Tibial artery (tissue), 4 donors: ENCODE measurements around the gene NPHS1.

Experiments
- DNase-seq, 2 donors: peaks; one replicate each; pipeline ENCODE4 v3.0.0-alpha.2; 2019
- H3K27ac ChIP-seq, 2 donors: fragments of 200-600 bp; sonication (generic) in 1 of 2; 1 replicate in 1 of 2; 2 replicates in 1 of 2; pipeline ENCODE4 v1.5.1; 2018 to 2019; ENCODE audit warnings: mild to moderate bottlenecking in 1 of 2
- H3K27me3 ChIP-seq, 2 donors: fragments of 200-600 bp; sonication (generic) in 1 of 2; one replicate each; pipeline versions ENCODE4 v1.5.1 to v1.6.0; 2016 to 2019
- H3K36me3 ChIP-seq, 3 donors: fragments of 200-600 bp; sonication (generic) in 2 of 3; one replicate each; pipeline ENCODE4 v1.5.1; 2016 to 2019; ENCODE audit warnings: mild to moderate bottlenecking in 2 of 3
- H3K4me1 ChIP-seq, 4 donors: fragments of 200-600 bp; sonication (generic) in 2 of 4; 1 replicate in 3 of 4; 2 replicates in 1 of 4; pipeline ENCODE4 v1.5.1; 2016 to 2019
- H3K4me3 ChIP-seq, 2 donors: fragments of 200-600 bp; sonication (generic) in 1 of 2; 1 replicate in 1 of 2; 2 replicates in 1 of 2; pipeline ENCODE4 v1.5.1; 2018 to 2019; ENCODE audit warnings: mild to moderate bottlenecking in 2 of 2
- H3K9me3 ChIP-seq, 3 donors: fragments of 200-600 bp; sonication (generic) in 1 of 3; one replicate each; pipeline ENCODE4 v1.5.1; 2016 to 2019
- intact Hi-C: fragments of 100-400 bp; cut with DNase I; formaldehyde crosslinking; loops from one replicate; pipeline ENCODE4 v1.15.0; 2023; ENCODE audit warnings: low total_unique reads
- TF ChIP-seq, protein P1 (sequence below), 2 experiments: fragments of 200-600 bp in 1 of 2; fragments of 450-650 bp in 1 of 2; IDR thresholded peaks; one replicate each; pipeline ENCODE4 v1.5.1; 2017 to 2019; ENCODE audit warnings: antibody characterized with exemption in 2 of 2, mild to moderate bottlenecking in 1 of 2, moderate library complexity in 1 of 2

The NPHS1 gene

DNA sequence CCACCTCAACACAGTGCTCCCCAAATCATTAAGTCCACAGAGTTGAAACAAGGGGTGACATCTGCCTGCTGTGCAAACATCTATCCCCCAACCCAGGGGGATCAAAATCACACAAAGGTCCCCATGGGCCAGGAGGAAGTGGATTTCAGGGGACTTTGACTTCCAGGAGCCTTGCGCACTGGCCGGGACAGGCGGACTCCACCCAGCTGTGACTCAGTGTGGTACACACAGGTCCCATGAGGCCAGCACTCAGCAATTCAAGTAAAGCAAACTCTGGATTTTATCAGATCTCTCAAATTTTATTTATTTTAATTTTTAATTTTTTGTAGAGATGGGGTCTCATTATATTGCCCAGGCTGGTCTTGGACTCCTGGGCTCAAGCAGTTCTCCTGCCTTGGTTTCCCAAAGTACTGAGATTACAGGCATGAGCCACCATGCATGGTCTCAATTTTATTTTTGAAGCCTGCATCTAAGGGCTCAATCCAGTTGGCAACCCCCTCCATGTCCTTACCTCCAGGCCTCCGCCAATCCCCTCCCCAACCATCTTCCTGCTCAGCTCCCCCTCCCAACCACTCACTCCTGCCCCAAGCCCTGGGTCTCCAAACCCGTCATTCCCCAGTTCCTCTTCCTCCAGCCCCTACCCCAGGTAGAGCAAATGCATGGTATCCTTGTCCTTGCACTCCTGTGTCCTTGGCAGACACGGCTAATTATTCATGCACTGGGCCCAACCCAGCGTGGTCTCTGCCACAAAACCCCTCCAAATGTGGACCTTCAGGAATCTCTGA, 58.7 kb downstream of the NPHS1 start:
- intact Hi-C loops: no loop called here
- DNase-seq: no peak
- TF ChIP-seq, protein P1, sequence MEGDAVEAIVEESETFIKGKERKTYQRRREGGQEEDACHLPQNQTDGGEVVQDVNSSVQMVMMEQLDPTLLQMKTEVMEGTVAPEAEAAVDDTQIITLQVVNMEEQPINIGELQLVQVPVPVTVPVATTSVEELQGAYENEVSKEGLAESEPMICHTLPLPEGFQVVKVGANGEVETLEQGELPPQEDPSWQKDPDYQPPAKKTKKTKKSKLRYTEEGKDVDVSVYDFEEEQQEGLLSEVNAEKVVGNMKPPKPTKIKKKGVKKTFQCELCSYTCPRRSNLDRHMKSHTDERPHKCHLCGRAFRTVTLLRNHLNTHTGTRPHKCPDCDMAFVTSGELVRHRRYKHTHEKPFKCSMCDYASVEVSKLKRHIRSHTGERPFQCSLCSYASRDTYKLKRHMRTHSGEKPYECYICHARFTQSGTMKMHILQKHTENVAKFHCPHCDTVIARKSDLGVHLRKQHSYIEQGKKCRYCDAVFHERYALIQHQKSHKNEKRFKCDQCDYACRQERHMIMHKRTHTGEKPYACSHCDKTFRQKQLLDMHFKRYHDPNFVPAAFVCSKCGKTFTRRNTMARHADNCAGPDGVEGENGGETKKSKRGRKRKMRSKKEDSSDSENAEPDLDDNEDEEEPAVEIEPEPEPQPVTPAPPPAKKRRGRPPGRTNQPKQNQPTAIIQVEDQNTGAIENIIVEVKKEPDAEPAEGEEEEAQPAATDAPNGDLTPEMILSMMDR (IDR thresholded peaks at IDR 0.05): no peak
- no peaks in the 10 kb centered on the region for H3K36me3 ChIP-seq
- no peak overlapping the region for H3K27ac ChIP-seq
- H3K9me3 ChIP-seq: no peaks in the 10 kb centered on the region
- H3K27me3 ChIP-seq: peaks cover 0 to 27% of the 10 kb centered on the region in 2 donors
- H3K4me1 ChIP-seq: no peaks in the 10 kb centered on the region
- H3K4me3 ChIP-seq: no peak overlapping the region

DNA sequence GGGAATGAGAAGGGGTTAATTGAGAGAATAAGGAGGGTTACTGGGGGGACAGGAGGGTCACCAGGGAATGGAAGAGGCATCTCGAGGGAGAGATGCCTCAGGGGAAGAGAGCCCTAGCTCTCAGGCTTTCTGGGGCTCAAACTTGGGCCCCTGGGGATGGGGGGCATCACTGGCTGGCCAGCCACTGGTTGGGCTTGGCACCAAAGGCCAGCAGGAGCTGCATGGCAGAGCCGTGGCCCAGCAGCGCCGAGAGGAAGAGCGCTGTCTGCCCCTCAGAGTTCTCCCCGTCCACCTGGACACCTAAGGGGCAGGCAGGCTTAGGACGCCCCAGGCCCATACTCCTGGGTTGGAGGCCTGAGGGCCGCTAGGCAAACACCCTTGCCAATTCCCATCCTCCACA, 59.4 kb downstream of the NPHS1 start:
- peaks cover 0 to 4% (median 0%) of the 10 kb centered on the region in 3 donors for H3K36me3 ChIP-seq
- TF ChIP-seq, protein P1 (IDR thresholded peaks at IDR 0.05): no peak
- intact Hi-C loops: no loop called here
- no peak for DNase-seq
- H3K27me3 ChIP-seq: peaks cover 0 to 20% of the 10 kb centered on the region in 2 donors
- no peak overlapping the region for H3K27ac ChIP-seq
- no peaks in the 10 kb centered on the region for H3K4me1 ChIP-seq
- H3K4me3 ChIP-seq: no peak overlapping the region
- no peaks in the 10 kb centered on the region for H3K9me3 ChIP-seq

DNA sequence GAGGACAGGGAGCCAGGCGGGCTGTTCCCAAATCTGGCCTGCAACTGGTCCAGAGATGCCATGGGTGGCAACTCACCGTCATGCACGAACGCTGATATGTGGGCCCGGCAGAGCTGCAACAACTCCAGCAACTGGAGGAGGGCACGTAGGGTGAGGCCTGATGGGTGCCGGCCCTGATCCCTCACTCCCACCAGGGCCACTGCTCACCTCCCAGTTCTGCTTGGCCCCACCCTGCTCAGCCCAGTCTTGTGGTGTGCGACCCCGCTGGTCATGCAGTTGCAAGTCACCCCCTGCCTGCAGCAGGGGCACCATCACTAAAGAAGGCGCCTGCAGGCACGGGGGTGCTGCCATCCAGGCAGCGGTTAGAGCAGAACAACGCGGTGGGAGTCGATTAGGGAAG, 60.0 kb downstream of the NPHS1 start:
- TF ChIP-seq, protein P1 (IDR thresholded peaks at IDR 0.05): no peak
- Histone ChIP-seq H3K4me3 (no peak overlapping the region), H3K27me3 (peaks cover 0 to 15% of the 10 kb centered on the region in 2 donors), H3K9me3 (no peaks in the 10 kb centered on the region), H3K4me1 (no peaks in the 10 kb centered on the region), H3K27ac (no peak overlapping the region), H3K36me3 (peaks cover 0 to 9% (median under 1%) of the 10 kb centered on the region in 3 donors)
- DNase-seq: no peak
- intact Hi-C loops: no loop called here

DNA sequence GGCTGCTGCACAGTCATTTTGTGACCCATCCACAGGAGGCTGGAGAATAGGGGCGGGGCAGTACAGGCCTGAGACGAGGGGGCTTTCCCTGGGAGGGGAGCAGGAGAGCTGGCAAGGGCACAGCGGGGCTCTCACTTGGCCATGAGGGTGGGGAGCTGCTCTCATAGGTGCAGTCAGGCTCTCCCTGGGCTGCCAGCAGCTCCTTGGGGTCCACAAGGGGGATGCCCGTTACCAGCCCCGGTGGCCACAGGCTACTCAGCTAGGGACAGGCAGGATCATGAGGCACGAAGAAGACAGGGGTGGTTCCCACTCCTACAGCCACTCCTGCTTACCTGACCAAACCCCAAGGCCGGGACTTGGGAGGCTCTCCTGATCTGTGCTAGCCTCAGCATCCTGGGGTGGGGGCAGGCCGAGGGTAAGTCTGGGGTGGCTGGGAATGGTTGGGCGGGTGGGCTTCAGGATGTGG, 60.5 kb downstream of the NPHS1 start:
- no peak overlapping the region for H3K27ac ChIP-seq
- H3K27me3 ChIP-seq: peaks cover 0 to 10% of the 10 kb centered on the region in 2 donors
- H3K4me1 ChIP-seq: no peaks in the 10 kb centered on the region
- DNase-seq: no peak
- no peaks in the 10 kb centered on the region for H3K9me3 ChIP-seq
- H3K36me3 ChIP-seq: peaks cover 0 to 14% (median 5%) of the 10 kb centered on the region in 3 donors
- intact Hi-C loops: no loop called here
- TF ChIP-seq, protein P1 (IDR thresholded peaks at IDR 0.05): no peak
- no peak overlapping the region for H3K4me3 ChIP-seq

DNA sequence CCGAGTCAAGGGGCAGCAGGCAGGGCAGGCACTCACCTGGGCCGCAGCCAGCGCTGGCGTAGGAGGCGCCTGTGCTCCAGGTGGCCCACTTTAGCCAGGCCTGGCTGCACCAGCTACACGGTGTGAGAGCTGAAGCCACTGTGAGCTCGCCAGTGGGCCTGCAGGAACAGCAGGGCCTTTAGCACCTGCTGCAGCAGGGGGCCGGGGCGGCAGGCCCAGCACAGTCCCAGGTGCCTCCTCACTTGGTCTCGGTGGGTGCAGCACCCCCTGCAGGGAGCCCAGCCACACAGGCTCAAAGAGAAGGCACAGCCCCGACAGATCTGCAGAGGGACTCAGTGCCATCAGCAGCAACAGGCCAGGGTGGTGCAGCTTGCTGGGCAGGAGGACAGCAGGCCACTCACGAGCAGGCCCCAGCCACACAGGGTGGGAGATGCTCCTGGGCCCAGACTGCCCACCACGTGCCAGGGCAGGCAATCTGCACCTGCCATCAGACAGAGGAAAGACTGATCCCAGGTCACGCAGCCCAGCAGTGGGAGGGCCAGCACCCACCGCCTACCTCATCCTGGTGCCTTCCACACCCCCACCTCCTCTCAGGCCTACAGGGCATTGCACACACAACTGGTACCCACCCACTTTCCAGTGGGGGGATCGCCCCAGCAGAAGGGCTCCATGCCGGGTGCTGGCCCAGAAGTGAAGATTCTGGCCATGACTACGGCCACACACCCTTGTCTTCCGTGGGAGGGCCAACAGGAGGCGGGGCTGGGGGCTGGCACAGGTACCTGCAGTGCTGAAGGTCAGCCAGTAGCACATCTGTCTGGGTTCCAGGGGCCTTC, 61.1 kb downstream of the NPHS1 start:
- no peak overlapping the region for H3K27ac ChIP-seq
- H3K4me1 ChIP-seq: no peaks in the 10 kb centered on the region
- no peak for DNase-seq
- H3K36me3 ChIP-seq: peaks cover 0 to 21% (median 5%) of the 10 kb centered on the region in 3 donors
- no peaks in the 10 kb centered on the region for H3K9me3 ChIP-seq
- intact Hi-C loops: no loop called here
- peaks cover 0 to 3% of the 10 kb centered on the region in 2 donors for H3K27me3 ChIP-seq
- TF ChIP-seq, protein P1 (IDR thresholded peaks at IDR 0.05): no peak
- no peak overlapping the region for H3K4me3 ChIP-seq
